ENCODE measurements around the gene DOCK2. TPM values are rescaled to one million over a fixed set of nuclear protein-coding genes. Genes with fewer than 3 reads are reported as not detected.

DOCK2 gene
- total RNA-seq, 1 donor from 2014 or later = 1.1 TPM

DNA sequence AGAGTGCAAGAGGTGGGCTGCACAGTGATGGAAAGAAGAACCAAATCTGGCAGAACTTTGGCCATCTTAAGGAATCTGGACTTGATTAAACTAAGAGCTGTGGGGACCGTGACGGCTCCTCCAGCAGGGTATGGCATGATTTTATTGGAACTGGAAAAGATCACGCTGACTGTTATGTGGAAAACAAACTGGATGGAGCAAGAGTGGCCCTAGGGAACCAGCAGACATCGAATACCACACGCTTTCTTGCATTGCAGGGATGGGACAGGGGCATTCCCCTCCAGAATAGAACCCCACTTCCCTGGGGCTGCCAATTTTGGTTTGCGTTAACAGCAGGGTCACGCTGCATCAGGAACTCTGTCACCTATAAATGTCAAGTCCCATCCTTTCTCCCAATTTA is 304.5 kb downstream of the DOCK2 start:
- Mint-ChIP-seq H3K27ac (peak overlapping the region; percentile 60), H3K4me3 (no peak overlapping the region), H3K4me1 (peaks cover 21% of the 10 kb centered on the region), H3K9me3 (no peaks in the 10 kb centered on the region), H3K36me3 (no peaks in the 10 kb centered on the region), H3K27me3 (ENCODE audit: insufficient read depth, low read depth) (peaks cover 9% of the 10 kb centered on the region)
- no peak overlapping the region for H3K4me3 ChIP-seq
- no peaks in the 10 kb centered on the region for H4K20me1 ChIP-seq (ENCODE audit: low read depth)
- no peak overlapping the region for H3K9ac ChIP-seq
- TF ChIP-seq EZH2phosphoT487 (IDR thresholded peaks at IDR 0.05) = no peak
- TF ChIP-seq EZH2 (IDR thresholded peaks at IDR 0.05) = no peak
- TF ChIP-seq, protein P1, sequence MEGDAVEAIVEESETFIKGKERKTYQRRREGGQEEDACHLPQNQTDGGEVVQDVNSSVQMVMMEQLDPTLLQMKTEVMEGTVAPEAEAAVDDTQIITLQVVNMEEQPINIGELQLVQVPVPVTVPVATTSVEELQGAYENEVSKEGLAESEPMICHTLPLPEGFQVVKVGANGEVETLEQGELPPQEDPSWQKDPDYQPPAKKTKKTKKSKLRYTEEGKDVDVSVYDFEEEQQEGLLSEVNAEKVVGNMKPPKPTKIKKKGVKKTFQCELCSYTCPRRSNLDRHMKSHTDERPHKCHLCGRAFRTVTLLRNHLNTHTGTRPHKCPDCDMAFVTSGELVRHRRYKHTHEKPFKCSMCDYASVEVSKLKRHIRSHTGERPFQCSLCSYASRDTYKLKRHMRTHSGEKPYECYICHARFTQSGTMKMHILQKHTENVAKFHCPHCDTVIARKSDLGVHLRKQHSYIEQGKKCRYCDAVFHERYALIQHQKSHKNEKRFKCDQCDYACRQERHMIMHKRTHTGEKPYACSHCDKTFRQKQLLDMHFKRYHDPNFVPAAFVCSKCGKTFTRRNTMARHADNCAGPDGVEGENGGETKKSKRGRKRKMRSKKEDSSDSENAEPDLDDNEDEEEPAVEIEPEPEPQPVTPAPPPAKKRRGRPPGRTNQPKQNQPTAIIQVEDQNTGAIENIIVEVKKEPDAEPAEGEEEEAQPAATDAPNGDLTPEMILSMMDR (IDR thresholded peaks at IDR 0.05) = no peak
- DNase-seq (ENCODE audit: low spot score) = no peak
- H3K9me3 ChIP-seq (ENCODE audit: low read depth) = no peaks in the 10 kb centered on the region
- H2AFZ ChIP-seq (replicated peaks) = no peak overlapping the region
- peaks cover 16% of the 10 kb centered on the region for H3K4me1 ChIP-seq
- H3K4me2 ChIP-seq = no peak overlapping the region
- H3K27ac ChIP-seq = no peak overlapping the region
- H3F3A ChIP-seq (ENCODE audit: low read depth) = peaks cover 13% of the 10 kb centered on the region
- H3K79me2 ChIP-seq (ENCODE audit: low read depth) = no peaks in the 10 kb centered on the region
- no peaks in the 10 kb centered on the region for H3K27me3 ChIP-seq
- no peaks in the 10 kb centered on the region for H3K36me3 ChIP-seq

DNA sequence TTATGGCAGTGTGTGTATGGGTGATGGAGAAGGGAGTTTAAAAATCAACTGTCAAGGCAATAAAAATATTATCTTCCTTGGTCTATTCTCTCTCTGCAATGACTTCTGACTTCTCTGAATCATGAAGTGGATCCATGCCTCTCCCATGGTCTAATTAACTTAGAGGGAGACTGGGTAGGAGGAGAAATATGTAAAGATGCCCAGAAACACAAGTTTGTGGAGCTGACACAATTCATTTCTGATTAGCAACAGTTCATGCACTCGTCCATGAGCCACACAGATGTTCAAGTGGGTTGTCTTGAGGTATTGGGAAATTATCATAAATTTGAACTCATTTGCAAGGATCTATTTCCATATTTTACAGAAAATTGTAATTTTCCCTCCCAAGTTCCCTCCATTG is 305.1 kb downstream of the DOCK2 start:
- no peaks in the 10 kb centered on the region for H3K36me3 Mint-ChIP-seq
- no peaks in the 10 kb centered on the region for H4K20me1 ChIP-seq (ENCODE audit: low read depth)
- no peak overlapping the region for H3K27ac ChIP-seq
- no peaks in the 10 kb centered on the region for H3K9me3 Mint-ChIP-seq
- H3K79me2 ChIP-seq (ENCODE audit: low read depth) = no peaks in the 10 kb centered on the region
- no peaks in the 10 kb centered on the region for H3K27me3 ChIP-seq
- DNase-seq (ENCODE audit: low spot score) = no peak
- no peak overlapping the region for H3K4me3 Mint-ChIP-seq
- H3K4me2 ChIP-seq = no peak overlapping the region
- H3K4me3 ChIP-seq = no peak overlapping the region
- no peaks in the 10 kb centered on the region for H3K9me3 ChIP-seq (ENCODE audit: low read depth)
- no peak overlapping the region for H2AFZ ChIP-seq (replicated peaks)
- peaks cover 10% of the 10 kb centered on the region for H3K27me3 Mint-ChIP-seq (ENCODE audit: insufficient read depth, low read depth)
- no peak overlapping the region for H3K27ac Mint-ChIP-seq
- H3K36me3 ChIP-seq = no peaks in the 10 kb centered on the region
- peaks cover 16% of the 10 kb centered on the region for H3K4me1 ChIP-seq
- TF ChIP-seq EZH2phosphoT487 (IDR thresholded peaks at IDR 0.05) = no peak
- no peak for TF ChIP-seq EZH2 (IDR thresholded peaks at IDR 0.05)
- TF ChIP-seq, protein P1 (IDR thresholded peaks at IDR 0.05) = no peak
- H3K9ac ChIP-seq = no peak overlapping the region
- H3F3A ChIP-seq (ENCODE audit: low read depth) = peaks cover 13% of the 10 kb centered on the region
- peaks cover 26% of the 10 kb centered on the region for H3K4me1 Mint-ChIP-seq

DNA sequence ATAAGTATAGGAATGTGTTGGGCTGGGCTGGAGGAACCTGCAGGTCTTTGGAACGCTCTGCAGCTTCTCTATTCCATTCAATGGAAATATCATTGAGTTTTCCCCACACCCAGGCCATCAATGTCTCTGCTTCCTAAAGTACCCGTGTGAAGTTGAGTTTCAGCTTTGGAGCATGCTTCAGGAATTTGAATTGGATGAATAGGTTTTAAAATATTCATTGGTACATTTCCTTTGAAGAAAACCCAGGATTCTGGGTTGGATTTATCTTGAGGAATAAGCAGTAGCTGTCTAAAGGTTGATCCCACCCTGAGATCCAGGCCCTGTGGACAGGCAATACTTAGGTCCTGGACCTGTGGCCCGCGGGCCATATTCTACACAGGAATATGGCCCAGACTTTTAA is 306.0 kb downstream of the DOCK2 start:
- DNase-seq (ENCODE audit: low spot score) = no peak
- no peak overlapping the region for H3K27ac ChIP-seq
- H3F3A ChIP-seq (ENCODE audit: low read depth) = peaks cover 13% of the 10 kb centered on the region
- H3K79me2 ChIP-seq (ENCODE audit: low read depth) = no peaks in the 10 kb centered on the region
- peak overlapping the region; percentile 5 for H3K27ac Mint-ChIP-seq
- H3K4me1 ChIP-seq = peaks cover 16% of the 10 kb centered on the region
- H3K4me1 Mint-ChIP-seq = peaks cover 26% of the 10 kb centered on the region
- no peak overlapping the region for H2AFZ ChIP-seq (replicated peaks)
- no peak overlapping the region for H3K4me3 Mint-ChIP-seq
- no peak for TF ChIP-seq EZH2 (IDR thresholded peaks at IDR 0.05)
- no peaks in the 10 kb centered on the region for H3K9me3 Mint-ChIP-seq
- no peaks in the 10 kb centered on the region for H3K36me3 Mint-ChIP-seq
- H3K9me3 ChIP-seq (ENCODE audit: low read depth) = no peaks in the 10 kb centered on the region
- no peak overlapping the region for H3K4me2 ChIP-seq
- no peaks in the 10 kb centered on the region for H4K20me1 ChIP-seq (ENCODE audit: low read depth)
- H3K9ac ChIP-seq = no peak overlapping the region
- H3K27me3 ChIP-seq = no peaks in the 10 kb centered on the region
- no peaks in the 10 kb centered on the region for H3K36me3 ChIP-seq
- H3K4me3 ChIP-seq = no peak overlapping the region
- H3K27me3 Mint-ChIP-seq (ENCODE audit: insufficient read depth, low read depth) = peaks cover 10% of the 10 kb centered on the region

DNA sequence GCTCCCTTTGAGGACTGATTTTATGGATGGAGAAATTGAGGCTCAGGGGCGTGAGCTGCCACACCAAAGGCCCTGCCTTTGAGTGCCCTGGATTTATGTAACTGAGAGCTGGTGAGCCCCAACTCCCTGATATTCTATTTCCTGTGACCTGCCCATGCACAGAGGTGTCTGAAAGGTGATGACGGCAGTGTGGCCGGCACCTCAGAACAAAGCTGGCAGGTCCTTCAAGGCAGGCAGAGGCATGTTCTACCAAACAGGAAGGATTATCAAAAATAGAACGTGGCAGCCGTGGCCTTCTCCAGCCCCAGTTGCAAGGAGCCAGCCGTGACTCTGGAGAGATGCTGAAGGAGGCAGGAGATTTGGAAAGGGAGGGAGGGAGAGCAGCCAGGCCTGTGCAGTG is 307.0 kb downstream of the DOCK2 start:
- H2AFZ ChIP-seq (replicated peaks) = no peak overlapping the region
- no peaks in the 10 kb centered on the region for H3K9me3 ChIP-seq (ENCODE audit: low read depth)
- Mint-ChIP-seq H3K36me3 (no peaks in the 10 kb centered on the region), H3K27ac (no peak overlapping the region), H3K27me3 (ENCODE audit: insufficient read depth, low read depth) (peaks cover 10% of the 10 kb centered on the region), H3K4me3 (no peak overlapping the region), H3K9me3 (peaks cover under 1% of the 10 kb centered on the region), H3K4me1 (peaks cover 27% of the 10 kb centered on the region)
- DNase-seq (ENCODE audit: low spot score) = no peak
- H3K4me2 ChIP-seq = no peak overlapping the region
- H4K20me1 ChIP-seq (ENCODE audit: low read depth) = no peaks in the 10 kb centered on the region
- H3K27me3 ChIP-seq = no peaks in the 10 kb centered on the region
- H3K36me3 ChIP-seq = no peaks in the 10 kb centered on the region
- no peak for TF ChIP-seq EZH2phosphoT487 (IDR thresholded peaks at IDR 0.05)
- no peak for TF ChIP-seq EZH2 (IDR thresholded peaks at IDR 0.05)
- TF ChIP-seq, protein P1 (IDR thresholded peaks at IDR 0.05) = no peak
- H3K79me2 ChIP-seq (ENCODE audit: low read depth) = no peaks in the 10 kb centered on the region
- no peak overlapping the region for H3K4me3 ChIP-seq
- peaks cover 13% of the 10 kb centered on the region for H3F3A ChIP-seq (ENCODE audit: low read depth)
- peaks cover 16% of the 10 kb centered on the region for H3K4me1 ChIP-seq
- H3K9ac ChIP-seq = no peak overlapping the region
- no peak overlapping the region for H3K27ac ChIP-seq

Measured in neural progenitor cell (in vitro differentiated cells).